RPMI8226 (cell line): Measurements from ENCODE around the gene DCST1.

ENCODE experiments used
- DNase-seq: peaks from one replicate; pipeline ENCODE4 v3.0.0-alpha.2; 2015

The DCST1 gene

GRCh38 chr1:155077758-155078445 is 44.3 kb downstream of the DCST1 start:
- DNase-seq = peak; percentile 50

- DNase-seq = peak; percentile 83
These were observed 45.0 kb downstream of the DCST1 start, which contains the start of gene EFNA3 for GRCh38 chr1:155078469-155079209. TSS of gene EFNA3 (plus strand) at chr1:155078837. CDS start at chr1:155078942, 105 bp downstream.

GRCh38 chr1:155079210-155079486 is 45.5 kb downstream of the DCST1 start:
- no peak for DNase-seq

- DNase-seq = peak; percentile 54
These were observed 46.1 kb downstream of the DCST1 start for GRCh38 chr1:155079487-155080311.

GRCh38 chr1:155080312-155081228 is 46.9 kb downstream of the DCST1 start:
- peak; percentile 72 for DNase-seq

GRCh38 chr1:155081472-155082300 is 48.1 kb downstream of the DCST1 start:
- no peak for DNase-seq

GRCh38 chr1:155082301-155083051 is 48.9 kb downstream of the DCST1 start:
- no peak for DNase-seq

- DNase-seq = no peak
These were observed 49.5 kb downstream of the DCST1 start for GRCh38 chr1:155083052-155083541.

GRCh38 chr1:155083865-155084721 is 50.5 kb downstream of the DCST1 start:
- peak; percentile 87 for DNase-seq

- peak; percentile 96 for DNase-seq
These were observed 51.3 kb downstream of the DCST1 start for GRCh38 chr1:155084722-155085503.

- DNase-seq = peak; percentile 89
These were observed 52.0 kb downstream of the DCST1 start for GRCh38 chr1:155085504-155086127.

GRCh38 chr1:155086128-155086741 is 52.6 kb downstream of the DCST1 start:
- DNase-seq = peak; percentile 79

GRCh38 chr1:155086856-155087535 is 53.4 kb downstream of the DCST1 start:
- no peak for DNase-seq

- DNase-seq = peak; percentile 89
These were observed 57.7 kb downstream of the DCST1 start for GRCh38 chr1:155091071-155092051.

GRCh38 chr1:155092131-155092530 is 58.5 kb downstream of the DCST1 start:
- no peak for DNase-seq

- DNase-seq = no peak
These were observed 59.0 kb downstream of the DCST1 start for GRCh38 chr1:155092641-155093040.
